ENCODE data around the gene SUPT20H.

The SUPT20H gene

GRCh38 chr13:37089495-37089894 is 30.0 kb upstream of the SUPT20H start:
- Histone ChIP-seq H3K27ac (no peak overlapping the region), H3K9me3 (ENCODE audit: control insufficient read depth, low read length) (no peaks in the 10 kb centered on the region), H3K4me3 (ENCODE audit: low read depth, low read length) (no peak overlapping the region), H2AFZ (no peak overlapping the region), H3K4me2 (ENCODE audit: low read length) (no peak overlapping the region), H3K9ac (no peak overlapping the region), H3K27me3 (ENCODE audit: control insufficient read depth, insufficient read depth, low read length) (no peaks in the 10 kb centered on the region), H3K36me3 (ENCODE audit: control insufficient read depth, insufficient read depth, low read length) (no peaks in the 10 kb centered on the region), H3K4me1 (no peaks in the 10 kb centered on the region), H3K79me2 (no peaks in the 10 kb centered on the region)
- TF ChIP-seq CTCF (IDR thresholded peaks at IDR 0.05) = no peak

DNA sequence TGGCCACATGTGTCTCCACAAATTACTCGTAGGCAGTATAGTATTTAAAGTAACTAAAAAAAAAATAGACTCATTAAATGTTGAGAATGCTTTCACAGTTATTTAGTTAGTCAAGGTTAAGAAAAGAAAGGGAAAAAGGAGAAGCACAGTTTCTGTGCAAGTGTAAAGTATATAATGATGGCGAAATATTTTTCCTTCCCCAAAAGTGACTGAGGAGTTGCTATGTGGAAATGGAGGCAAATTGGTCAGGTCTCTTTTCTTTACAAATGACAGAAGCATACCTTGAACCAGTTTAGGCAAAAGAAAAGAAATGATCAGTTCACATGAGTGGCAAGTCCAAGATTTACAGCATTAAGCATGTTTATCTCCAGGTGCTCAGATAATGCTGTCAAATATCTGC is 28.0 kb upstream of the SUPT20H start:
- H3K27me3 ChIP-seq (ENCODE audit: control insufficient read depth, insufficient read depth, low read length) = no peaks in the 10 kb centered on the region

DNA sequence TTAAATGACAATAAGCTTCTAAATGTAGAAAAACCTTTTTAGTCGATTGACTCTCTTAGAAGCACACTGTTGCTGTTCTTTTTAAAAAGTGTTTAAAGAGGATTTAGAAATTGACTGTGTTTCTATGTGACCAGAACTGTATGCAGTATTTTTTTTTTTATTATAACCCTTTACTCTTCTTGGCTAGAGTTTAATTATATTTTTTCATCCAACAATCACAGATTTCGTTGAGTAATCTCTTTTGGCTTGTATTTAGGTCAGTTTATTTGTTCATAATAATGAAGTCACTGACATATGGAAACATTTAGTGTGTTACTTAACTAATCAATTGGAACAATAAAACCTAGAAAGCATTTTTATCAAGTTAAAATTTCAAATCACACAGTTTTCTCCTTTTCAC is 26.1 kb upstream of the SUPT20H start:
- Histone ChIP-seq H3K79me2 (no peaks in the 10 kb centered on the region), H3K9me3 (ENCODE audit: control insufficient read depth, low read length) (no peaks in the 10 kb centered on the region), H3K36me3 (ENCODE audit: control insufficient read depth, insufficient read depth, low read length) (no peaks in the 10 kb centered on the region), H3K27ac (no peak overlapping the region), H3K27me3 (ENCODE audit: control insufficient read depth, insufficient read depth, low read length) (no peaks in the 10 kb centered on the region), H3K9ac (no peak overlapping the region), H3K4me2 (ENCODE audit: low read length) (no peak overlapping the region), H3K4me3 (ENCODE audit: low read depth, low read length) (no peak overlapping the region), H3K4me1 (no peaks in the 10 kb centered on the region), H2AFZ (no peak overlapping the region)
- TF ChIP-seq CTCF (IDR thresholded peaks at IDR 0.05) = no peak

More for the DNA sequence above, 28.0 kb upstream of the SUPT20H start:
- Histone ChIP-seq H2AFZ (no peak overlapping the region), H3K4me1 (no peaks in the 10 kb centered on the region), H3K9me3 (ENCODE audit: control insufficient read depth, low read length) (no peaks in the 10 kb centered on the region), H3K4me3 (ENCODE audit: low read depth, low read length) (no peak overlapping the region), H3K79me2 (no peaks in the 10 kb centered on the region), H3K9ac (no peak overlapping the region), H3K36me3 (ENCODE audit: control insufficient read depth, insufficient read depth, low read length) (no peaks in the 10 kb centered on the region), H3K4me2 (ENCODE audit: low read length) (no peak overlapping the region), H3K27ac (no peak overlapping the region)
- TF ChIP-seq CTCF (IDR thresholded peaks at IDR 0.05) = no peak

DNA sequence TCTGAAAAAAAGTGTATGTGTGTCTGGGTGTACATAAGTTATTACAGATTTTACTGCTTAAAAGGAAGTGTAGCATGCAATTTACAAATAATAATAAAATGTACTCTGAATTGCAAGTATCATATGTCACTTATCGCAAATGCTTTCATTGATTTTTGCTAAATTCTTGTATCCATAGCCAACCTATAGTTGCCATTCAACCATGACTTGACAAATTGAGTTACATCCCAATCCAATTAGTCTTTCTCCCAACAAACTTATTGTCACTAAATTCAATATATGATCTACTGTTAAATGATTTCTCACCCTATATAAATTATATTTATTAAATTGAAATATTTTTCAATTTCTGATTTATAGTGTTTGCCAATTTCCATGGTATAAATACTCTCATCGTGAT is 17.3 kb upstream of the SUPT20H start:
- Histone ChIP-seq H3K4me2 (ENCODE audit: low read length) (no peak overlapping the region), H3K27ac (no peak overlapping the region), H3K4me1 (no peaks in the 10 kb centered on the region), H3K36me3 (ENCODE audit: control insufficient read depth, insufficient read depth, low read length) (no peaks in the 10 kb centered on the region), H3K9ac (no peak overlapping the region), H3K9me3 (ENCODE audit: control insufficient read depth, low read length) (no peaks in the 10 kb centered on the region), H3K79me2 (no peaks in the 10 kb centered on the region), H3K27me3 (ENCODE audit: control insufficient read depth, insufficient read depth, low read length) (no peaks in the 10 kb centered on the region), H3K4me3 (ENCODE audit: low read depth, low read length) (no peak overlapping the region), H2AFZ (no peak overlapping the region)
- TF ChIP-seq CTCF (IDR thresholded peaks at IDR 0.05) = no peak

DNA sequence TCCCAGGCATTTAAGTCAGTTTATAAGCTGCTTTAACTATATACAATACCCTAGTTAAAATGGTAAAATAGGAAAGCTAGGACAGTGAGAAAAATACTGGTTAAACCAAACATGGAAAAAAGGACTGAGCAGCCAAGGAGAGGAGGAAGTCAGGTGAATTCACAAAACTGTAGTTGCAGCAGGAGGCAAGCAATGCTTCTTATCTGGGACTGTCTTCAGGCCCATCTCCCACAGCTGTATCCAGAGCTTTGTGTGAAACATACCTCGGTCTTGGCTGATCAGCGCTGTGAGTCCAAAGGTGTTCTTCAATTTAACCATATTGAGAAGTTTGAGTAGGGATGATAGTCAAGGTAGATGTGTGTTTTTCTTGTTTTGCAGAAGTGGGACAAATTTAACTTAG is 15.7 kb upstream of the SUPT20H start:
- Histone ChIP-seq H3K27me3 (ENCODE audit: control insufficient read depth, insufficient read depth, low read length) (no peaks in the 10 kb centered on the region), H3K36me3 (ENCODE audit: control insufficient read depth, insufficient read depth, low read length) (no peaks in the 10 kb centered on the region), H3K4me3 (ENCODE audit: low read depth, low read length) (no peak overlapping the region), H3K4me2 (ENCODE audit: low read length) (no peak overlapping the region), H3K4me1 (no peaks in the 10 kb centered on the region), H2AFZ (no peak overlapping the region), H3K27ac (no peak overlapping the region), H3K9ac (no peak overlapping the region), H3K79me2 (no peaks in the 10 kb centered on the region), H3K9me3 (ENCODE audit: control insufficient read depth, low read length) (no peaks in the 10 kb centered on the region)
- no peak for TF ChIP-seq CTCF (IDR thresholded peaks at IDR 0.05)
